Cardiac septum (tissue), 1 donor: ENCODE results near the gene PPP1R10. TPM values are rescaled to one million over a fixed set of nuclear protein-coding genes. Genes with fewer than 3 reads are reported as not detected.

Source experiments
- DNase-seq: peaks from one replicate; pipeline ENCODE4 v3.0.0-alpha.2; 2020; ENCODE audit warnings: low spot score
- intact Hi-C: fragments of 100-400 bp; cut with DNase I; formaldehyde crosslinking; loops from one replicate; pipeline ENCODE4 v1.14.0; 2022
- total RNA-seq: library from RNA; stranded (reverse); fragmentation: NEBNext Ultra II Directional; extraction: Animal tissue kit (Norgen Biotek cat#: 25700); gene quantifications from one replicate; pipeline ENCODE4 v1.2.1, GENCODE V29; 2021
- donor health status: DM: no; HTN: no; CAD: no.

Gene PPP1R10
- total RNA-seq, 1 donor from 2014 or later: 30.0 TPM

DNA sequence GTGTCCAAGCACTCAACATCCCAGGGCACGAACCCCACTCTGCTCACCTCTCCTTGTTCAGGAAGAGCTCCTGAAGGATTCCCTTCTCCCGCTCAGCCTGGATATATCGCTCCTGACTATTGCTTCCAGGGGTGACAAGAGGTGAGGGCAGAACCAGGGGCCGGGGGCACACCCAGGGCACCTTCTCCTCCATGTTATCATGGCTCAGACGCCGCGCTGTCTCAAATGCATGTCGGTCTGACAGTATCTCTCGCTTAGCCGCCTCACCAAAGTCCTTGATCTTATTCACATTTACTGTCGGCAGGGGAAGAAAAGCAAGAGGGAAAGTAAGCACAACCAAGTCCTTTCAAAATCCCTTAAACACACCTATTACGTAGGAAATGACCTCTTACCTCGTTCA, 13.1 kb downstream of the PPP1R10 start:
- DNase-seq: no peak
- intact Hi-C loops: loop anchor here (5.0 kb wide), 1 partner anchor 122 kb away; no protein-coding TSS in a partner anchor

DNA sequence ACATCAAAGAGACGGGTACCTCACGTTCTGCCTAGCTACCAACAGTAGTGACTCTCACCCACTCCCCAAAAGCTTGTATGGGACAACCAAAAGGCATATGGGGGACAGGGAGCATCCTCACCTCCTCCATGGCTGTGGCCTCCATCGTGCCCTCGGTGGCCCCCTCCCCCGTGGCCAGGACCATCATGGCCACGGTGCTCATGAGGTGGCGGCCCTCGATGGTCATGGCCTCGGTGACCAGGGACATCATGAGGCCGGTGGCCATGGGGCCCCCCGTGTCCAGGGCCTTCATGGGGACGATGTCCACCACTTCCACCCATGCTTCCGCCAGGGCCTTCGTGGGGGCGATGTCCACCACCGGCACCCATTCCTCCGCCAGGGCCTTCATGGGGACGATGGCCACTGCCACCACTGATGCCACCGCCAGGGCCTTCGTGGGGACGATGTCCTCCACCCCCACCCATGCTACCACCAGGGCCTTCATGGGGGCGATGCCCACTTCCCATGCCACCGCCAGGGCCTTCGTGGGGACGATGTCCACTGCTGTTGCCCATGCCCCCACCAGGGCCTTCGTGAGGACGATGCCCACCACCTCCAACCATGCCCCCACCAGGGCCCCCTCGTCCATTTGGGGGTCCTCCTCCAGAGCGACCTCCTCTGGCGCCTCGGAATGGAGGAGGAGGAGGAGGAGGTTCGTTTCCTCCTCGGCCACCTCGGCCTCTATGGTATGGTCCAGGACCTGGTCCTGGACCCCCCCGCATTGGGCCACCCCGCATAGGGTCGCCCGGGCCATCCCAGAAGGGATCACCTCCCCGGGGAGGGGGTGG, 15.0 kb downstream of the PPP1R10 start:
- intact Hi-C loops: loop anchor here (5.0 kb wide), 1 partner anchor 120 kb away; no protein-coding TSS in a partner anchor
- no peak for DNase-seq

DNA sequence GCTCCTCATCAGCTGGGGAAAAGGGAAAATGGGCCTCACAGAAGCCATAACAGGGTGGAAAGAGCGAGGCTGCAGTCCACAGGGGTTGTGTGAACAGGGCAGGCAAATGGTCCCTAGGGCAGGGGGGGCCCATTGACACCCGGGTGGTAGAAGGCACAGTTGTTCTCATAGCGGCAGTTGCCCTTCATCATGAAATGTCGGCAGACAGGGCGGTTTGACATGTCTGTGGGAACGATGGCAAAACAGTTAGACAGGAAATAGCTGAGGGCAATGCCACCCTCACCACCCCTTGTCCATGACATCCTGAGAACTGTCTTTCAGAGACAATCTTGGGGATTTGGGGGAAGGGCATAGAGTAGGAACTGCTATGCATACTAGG, 15.6 kb downstream of the PPP1R10 start:
- DNase-seq: no peak
- intact Hi-C loops: loop anchor here (5.0 kb wide), 1 partner anchor 119 kb away; no protein-coding TSS in a partner anchor

DNA sequence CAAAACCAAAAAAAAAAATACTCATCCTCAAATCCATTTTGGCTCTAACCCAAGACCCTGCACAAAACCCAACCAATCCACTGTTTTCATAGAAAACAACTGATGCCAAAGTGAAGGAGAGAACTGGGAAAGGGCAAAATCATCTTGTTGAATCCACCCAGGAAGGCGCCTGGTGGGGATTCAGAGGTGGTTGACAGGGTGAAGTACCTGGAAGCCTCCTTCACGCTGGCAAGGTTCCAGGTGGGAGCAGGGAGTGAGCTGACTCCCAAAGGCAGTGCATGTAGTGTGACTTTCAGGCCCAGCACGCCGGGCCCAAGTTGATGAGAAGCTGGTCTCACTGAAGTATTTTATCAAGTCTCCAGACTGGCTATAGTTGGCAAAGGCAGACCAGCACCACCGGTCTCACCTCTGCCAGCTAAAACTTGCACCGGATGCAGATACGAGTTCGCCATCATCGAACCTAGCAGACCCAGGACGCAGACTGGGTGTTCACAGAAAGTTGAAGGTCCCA, 16.5 kb downstream of the PPP1R10 start:
- no peak for DNase-seq
- intact Hi-C loops: loop anchor here (5.0 kb wide), 1 partner anchor 118 kb away; no protein-coding TSS in a partner anchor

DNA sequence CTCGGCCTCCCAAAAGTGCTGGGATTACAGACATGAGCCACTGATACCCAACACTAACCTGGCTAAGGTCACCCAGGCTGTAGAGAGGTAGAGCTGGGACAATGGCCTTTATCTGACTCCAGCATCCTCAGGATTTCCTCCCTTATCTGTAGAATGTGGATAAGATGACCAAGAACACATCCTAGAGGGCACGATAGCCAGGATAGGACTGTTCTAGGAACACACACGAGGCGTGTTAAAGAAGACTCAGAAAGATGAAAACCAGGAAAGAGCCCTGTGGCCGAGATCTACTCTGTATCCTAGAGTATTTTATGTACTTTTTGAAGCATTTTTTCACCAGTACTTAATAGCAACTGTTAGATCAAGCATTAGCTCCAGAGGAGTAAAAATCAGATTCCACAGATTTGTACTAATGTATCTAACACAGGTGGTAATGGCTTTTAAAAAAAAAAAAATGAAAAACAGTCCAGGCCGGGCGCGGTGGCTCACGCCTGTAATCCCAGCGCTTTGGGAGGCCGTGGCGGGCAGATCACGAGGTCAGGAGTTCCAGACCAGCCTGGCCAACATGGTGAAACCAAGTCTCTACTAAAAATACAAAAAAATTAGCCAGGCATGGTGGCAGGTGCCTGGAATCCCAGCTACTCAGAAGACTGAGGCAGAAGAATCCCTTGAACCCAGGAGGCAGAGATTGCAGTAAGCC, 17.3 kb downstream of the PPP1R10 start:
- no peak for DNase-seq
- intact Hi-C loops: loop anchor here (5.0 kb wide), 2 partner anchors 57 to 117 kb away; no protein-coding TSS in a partner anchor

GRCh38 chr6:30598912-30599624, 18.0 kb downstream of the PPP1R10 start:
- intact Hi-C loops: loop anchor here (5.0 kb wide), 1 partner anchor 57 kb away; no protein-coding TSS in a partner anchor
- DNase-seq: no peak

- peak; percentile 78 for DNase-seq
- intact Hi-C loops: loop anchor here (5.0 kb wide), 1 partner anchor 55 kb away; no protein-coding TSS in a partner anchor
Observed at GRCh38 chr6:30597315-30598144, 19.5 kb downstream of the PPP1R10 start.

GRCh38 chr6:30592287-30592686, 24.8 kb downstream of the PPP1R10 start:
- intact Hi-C loops: no loop called here
- no peak for DNase-seq

DNA sequence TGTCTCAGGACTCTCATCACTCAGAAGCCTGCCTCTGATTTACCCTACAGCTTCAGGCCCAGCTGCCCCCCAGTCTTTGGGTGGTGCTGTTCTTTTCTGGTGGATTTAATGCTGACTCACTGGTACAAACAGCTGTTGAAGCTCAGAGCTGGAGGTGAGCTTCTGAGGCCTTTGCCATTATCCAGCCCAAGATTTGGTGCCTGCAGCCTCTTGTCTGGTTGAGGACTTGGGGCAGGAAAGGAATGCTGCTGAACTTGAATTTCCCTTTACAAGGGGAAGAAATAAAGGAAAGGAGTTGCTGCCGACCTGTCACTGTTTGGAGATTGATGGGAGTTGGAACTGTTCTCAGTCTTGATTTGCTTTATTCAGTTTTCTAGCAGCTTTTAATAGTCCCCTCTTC, 26.0 kb downstream of the PPP1R10 start:
- DNase-seq: no peak
- intact Hi-C loops: no loop called here

DNA sequence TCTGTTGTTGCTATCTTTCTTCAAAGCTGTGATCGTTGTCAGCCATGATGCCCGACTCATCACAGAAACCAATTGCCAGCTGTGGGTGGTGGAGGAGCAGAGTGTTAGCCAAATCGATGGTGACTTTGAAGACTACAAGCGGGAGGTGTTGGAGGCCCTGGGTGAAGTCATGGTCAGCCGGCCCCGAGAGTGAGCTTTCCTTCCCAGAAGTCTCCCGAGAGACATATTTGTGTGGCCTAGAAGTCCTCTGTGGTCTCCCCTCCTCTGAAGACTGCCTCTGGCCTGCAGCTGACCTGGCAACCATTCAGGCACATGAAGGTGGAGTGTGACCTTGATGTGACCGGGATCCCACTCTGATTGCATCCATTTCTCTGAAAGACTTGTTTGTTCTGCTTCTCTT, 26.5 kb downstream of the PPP1R10 start:
- DNase-seq: no peak
- intact Hi-C loops: no loop called here

DNA sequence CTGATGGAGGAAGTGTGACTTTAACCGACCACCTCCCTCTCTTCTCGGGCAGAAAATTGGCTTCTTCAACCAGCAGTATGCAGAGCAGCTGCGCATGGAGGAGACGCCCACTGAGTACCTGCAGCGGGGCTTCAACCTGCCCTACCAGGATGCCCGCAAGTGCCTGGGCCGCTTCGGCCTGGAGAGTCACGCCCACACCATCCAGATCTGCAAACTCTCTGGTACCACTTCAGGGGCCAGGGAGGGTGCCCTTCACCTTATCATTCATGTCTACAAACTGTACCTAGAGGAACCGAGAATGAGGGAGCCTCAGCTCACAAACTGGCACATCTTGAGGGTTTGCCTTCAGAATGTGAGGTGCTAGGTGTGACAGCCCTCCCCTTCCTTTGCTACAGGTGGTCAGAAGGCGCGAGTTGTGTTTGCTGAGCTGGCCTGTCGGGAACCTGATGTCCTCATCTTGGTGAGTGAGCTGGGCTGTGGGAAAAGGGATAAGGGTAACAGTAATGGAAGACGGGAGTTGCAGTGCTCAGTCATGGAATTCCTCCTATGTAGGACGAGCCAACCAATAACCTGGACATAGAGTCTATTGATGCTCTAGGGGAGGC, 27.2 kb downstream of the PPP1R10 start:
- intact Hi-C loops: no loop called here
- DNase-seq: no peak

DNA sequence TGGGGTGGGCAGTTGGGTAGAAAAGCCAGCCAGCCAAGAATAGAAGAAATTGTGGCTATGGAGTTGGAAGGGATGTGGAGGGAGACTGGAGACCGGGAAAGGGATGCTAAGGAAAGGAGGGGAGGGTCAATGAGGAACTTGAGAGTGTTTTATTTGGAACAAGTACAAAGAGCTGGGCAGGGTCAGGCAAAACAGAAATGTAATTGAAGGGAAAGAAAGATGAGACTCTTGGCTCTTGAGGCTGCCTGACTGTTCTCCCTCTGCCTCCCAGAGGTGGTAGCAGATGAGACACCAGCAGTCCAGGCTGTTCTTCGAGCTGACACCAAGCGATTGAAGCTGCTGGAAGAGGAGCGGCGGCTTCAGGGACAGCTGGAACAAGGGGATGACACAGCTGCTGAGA, 33.1 kb downstream of the PPP1R10 start:
- DNase-seq: no peak
- intact Hi-C loops: no loop called here

DNA sequence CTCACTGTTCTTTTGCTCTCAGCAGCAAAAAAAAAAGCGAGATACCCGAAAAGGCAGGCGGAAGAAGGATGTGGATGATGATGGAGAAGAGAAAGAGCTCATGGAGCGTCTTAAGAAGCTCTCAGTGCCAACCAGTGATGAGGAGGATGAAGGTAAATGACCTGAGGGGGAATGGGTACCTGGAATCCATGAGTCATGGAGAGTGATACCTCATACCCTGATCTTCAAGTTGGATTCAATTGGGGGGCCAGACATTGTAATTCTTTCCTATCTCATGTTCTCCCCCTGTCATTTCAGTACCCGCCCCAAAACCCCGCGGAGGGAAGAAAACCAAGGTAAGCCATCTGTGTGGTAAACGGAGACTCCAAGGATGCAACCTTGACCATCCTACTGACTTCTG, 39.0 kb downstream of the PPP1R10 start:
- DNase-seq: no peak
- intact Hi-C loops: no loop called here

DNA sequence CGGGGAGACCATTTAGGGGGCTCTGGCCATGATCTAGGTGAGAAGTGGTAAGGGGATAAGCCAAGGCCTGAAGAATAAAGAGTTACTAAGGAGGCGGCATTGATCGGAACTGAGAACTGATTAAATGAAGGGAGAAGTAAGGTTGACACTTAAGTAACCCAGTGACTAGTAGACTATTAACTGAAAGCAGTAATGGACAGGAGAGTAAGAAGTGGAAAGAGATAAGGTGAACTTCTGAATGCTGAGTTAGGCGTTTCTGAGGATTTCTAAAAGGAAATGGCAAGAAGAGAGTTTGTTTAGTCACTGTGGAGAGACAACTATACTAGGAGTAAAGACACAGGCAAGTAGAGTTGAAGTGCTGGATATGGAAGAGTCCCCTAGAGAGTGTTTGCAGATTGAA, 43.9 kb downstream of the PPP1R10 start:
- no peak for DNase-seq
- intact Hi-C loops: loop anchor here (5.0 kb wide), 1 partner anchor 149 kb away; the partner anchor contains the start of gene TUBB

DNA sequence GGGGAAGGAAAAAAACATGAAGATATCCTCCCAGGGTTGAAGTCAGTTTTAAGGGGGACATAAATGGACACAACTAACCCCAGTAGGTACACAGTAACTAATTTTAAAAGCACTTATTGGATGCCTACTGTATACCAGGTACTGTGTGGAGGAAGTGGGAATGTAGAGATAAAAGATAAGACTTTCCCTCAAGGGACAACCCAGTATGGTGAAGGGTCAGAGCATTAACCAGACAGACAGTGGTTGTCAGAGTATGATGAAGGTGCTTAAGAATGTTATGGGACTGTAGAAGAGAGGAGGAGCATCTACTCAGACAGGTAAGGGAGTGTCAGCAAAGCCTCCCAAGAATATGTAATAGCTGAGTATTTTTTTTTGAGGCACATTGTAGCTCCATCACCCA, 44.9 kb downstream of the PPP1R10 start:
- intact Hi-C loops: loop anchor here (5.0 kb wide), 1 partner anchor 150 kb away; the partner anchor contains the start of gene TUBB

DNA sequence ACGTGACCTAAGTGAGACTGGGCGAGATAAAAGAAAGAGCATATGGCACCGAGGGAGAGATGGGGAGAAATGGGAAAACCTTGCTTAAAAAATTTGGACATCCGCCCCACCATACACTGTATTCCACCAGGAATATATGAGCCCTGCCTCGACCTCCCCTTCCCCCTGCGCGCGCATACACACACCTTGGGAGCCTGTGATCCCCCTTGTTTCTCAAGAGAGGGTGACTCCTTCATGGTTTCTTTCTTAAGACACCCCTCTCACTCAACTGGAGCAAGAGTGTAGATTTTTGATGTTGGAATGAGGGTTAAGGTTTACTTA, 45.3 kb downstream of the PPP1R10 start:
- intact Hi-C loops: loop anchor here (2.0 to 5.0 kb wide), 2 partner anchors 15 to 151 kb away; partner anchors contain the start of genes GNL1, PRR3 and TUBB
- DNase-seq: no peak

More for the DNA sequence above, 44.9 kb downstream of the PPP1R10 start:
- DNase-seq: no peak

DNA sequence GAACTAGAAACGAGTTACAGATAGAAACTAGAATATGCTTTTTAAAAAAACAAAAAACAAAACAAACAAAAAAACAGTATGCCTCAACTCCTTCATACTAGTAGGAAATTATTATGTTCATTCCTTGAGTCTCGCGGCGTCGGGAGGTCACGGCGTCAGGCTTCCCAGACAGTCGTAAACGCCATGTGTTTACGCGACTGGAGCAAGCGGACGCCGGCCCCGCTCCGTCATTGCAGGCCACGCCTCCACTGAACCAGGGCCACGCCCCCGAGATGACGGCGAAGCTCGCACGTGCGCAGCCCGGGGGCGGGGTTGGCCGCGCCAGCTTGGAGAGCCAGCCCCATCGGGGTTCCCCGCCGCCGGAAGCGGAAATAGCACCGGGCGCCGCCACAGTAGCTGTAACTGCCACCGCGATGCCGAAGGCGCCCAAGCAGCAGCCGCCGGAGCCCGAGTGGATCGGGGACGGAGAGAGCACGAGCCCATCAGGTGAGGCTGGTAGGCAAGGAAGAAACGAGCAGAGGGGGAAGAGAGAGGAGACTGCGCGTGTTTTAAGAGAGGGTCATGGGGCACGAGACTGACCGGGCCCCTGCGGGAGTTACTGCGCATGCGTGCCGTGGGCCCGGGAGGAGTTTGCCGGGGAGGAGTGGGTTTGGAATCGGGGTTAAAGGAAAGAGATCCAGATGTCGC, 45.8 kb downstream of the PPP1R10 start, which contains the start of gene ABCF1:
TSS of gene ABCF1 (plus strand) at position 368 of the 687 bp plus-strand sequence. CDS start at position 414, 46 bp downstream.
- peak; percentile 100 for DNase-seq
- intact Hi-C loops: loop anchor here (2.0 to 5.0 kb wide), 2 partner anchors 14 to 151 kb away; partner anchors contain the start of genes GNL1, PRR3 and TUBB

- DNase-seq: no peak
- intact Hi-C loops: loop anchor here (2.0 to 5.0 kb wide), 2 partner anchors 14 to 152 kb away; partner anchors contain the start of genes GNL1, PRR3 and TUBB
Observed at GRCh38 chr6:30570740-30571074, 46.3 kb downstream of the PPP1R10 start.
